ENCODE measurements around the gene GNAL. TPM values are rescaled to one million over a fixed set of nuclear protein-coding genes. Genes with fewer than 3 reads are reported as not detected.
A peak's percentile ranks its signal among the peaks of the same experiment; 100 is the strongest.

Gene GNAL
- total RNA-seq, 1 donor from 2014 or later, result 0.40 TPM

- Mint-ChIP-seq H3K27me3 (peaks cover 4% of the 10 kb centered on the region), H3K9me3 (no peaks in the 10 kb centered on the region), H3K4me3 (no peak overlapping the region), H3K4me1 (no peaks in the 10 kb centered on the region), H3K36me3 (ENCODE audit: low read depth) (no peaks in the 10 kb centered on the region), H3K27ac (no peak overlapping the region)
- intact Hi-C loops (cut with micrococcal nuclease), result no loop called here
- peak; percentile 23 for DNase-seq
These were observed 25.5 kb upstream of the GNAL start for GRCh38 chr18:11663439-11664029.

GRCh38 chr18:11664286-11664685 lies 24.8 kb upstream of the GNAL start:
- H3K9me3 Mint-ChIP-seq, result no peaks in the 10 kb centered on the region
- no peaks in the 10 kb centered on the region for H3K36me3 Mint-ChIP-seq (ENCODE audit: low read depth)
- H3K4me1 Mint-ChIP-seq, result no peaks in the 10 kb centered on the region
- H3K27ac Mint-ChIP-seq, result no peak overlapping the region
- peak; percentile 34 for DNase-seq
- intact Hi-C loops (cut with micrococcal nuclease), result no loop called here
- no peak overlapping the region for H3K4me3 Mint-ChIP-seq
- peaks cover 4% of the 10 kb centered on the region for H3K27me3 Mint-ChIP-seq

GRCh38 chr18:11665146-11665545 lies 23.9 kb upstream of the GNAL start:
- intact Hi-C loops (cut with micrococcal nuclease), result no loop called here
- DNase-seq, result peak; percentile 37
- Mint-ChIP-seq H3K4me3 (no peak overlapping the region), H3K27me3 (no peaks in the 10 kb centered on the region), H3K4me1 (no peaks in the 10 kb centered on the region), H3K36me3 (ENCODE audit: low read depth) (no peaks in the 10 kb centered on the region), H3K9me3 (no peaks in the 10 kb centered on the region), H3K27ac (no peak overlapping the region)

- H3K4me1 Mint-ChIP-seq, result no peaks in the 10 kb centered on the region
- H3K27me3 Mint-ChIP-seq, result no peaks in the 10 kb centered on the region
- H3K4me3 Mint-ChIP-seq, result no peak overlapping the region
- H3K36me3 Mint-ChIP-seq (ENCODE audit: low read depth), result no peaks in the 10 kb centered on the region
- no peaks in the 10 kb centered on the region for H3K9me3 Mint-ChIP-seq
- no peak overlapping the region for H3K27ac Mint-ChIP-seq
- intact Hi-C loops (cut with micrococcal nuclease), result no loop called here
- peak; percentile 29 for DNase-seq
These were observed 23.5 kb upstream of the GNAL start for GRCh38 chr18:11665587-11665986.

GRCh38 chr18:11666176-11666575 lies 22.9 kb upstream of the GNAL start:
- intact Hi-C loops (cut with micrococcal nuclease), result no loop called here
- Mint-ChIP-seq H3K4me1 (no peaks in the 10 kb centered on the region), H3K36me3 (ENCODE audit: low read depth) (no peaks in the 10 kb centered on the region)

GRCh38 chr18:11666831-11667230 lies 22.2 kb upstream of the GNAL start:
- no peak overlapping the region for H3K4me3 Mint-ChIP-seq
- no peaks in the 10 kb centered on the region for H3K36me3 Mint-ChIP-seq (ENCODE audit: low read depth)
- DNase-seq, result no peak
- no peaks in the 10 kb centered on the region for H3K4me1 Mint-ChIP-seq
- H3K27ac Mint-ChIP-seq, result no peak overlapping the region
- intact Hi-C loops (cut with micrococcal nuclease), result no loop called here
- no peaks in the 10 kb centered on the region for H3K27me3 Mint-ChIP-seq
- H3K9me3 Mint-ChIP-seq, result no peaks in the 10 kb centered on the region

More at GRCh38 chr18:11666176-11666575, 22.9 kb upstream of the GNAL start:
- H3K9me3 Mint-ChIP-seq, result no peaks in the 10 kb centered on the region
- no peak overlapping the region for H3K4me3 Mint-ChIP-seq
- H3K27ac Mint-ChIP-seq, result no peak overlapping the region
- no peaks in the 10 kb centered on the region for H3K27me3 Mint-ChIP-seq
- no peak for DNase-seq

GRCh38 chr18:11667578-11667977 lies 21.5 kb upstream of the GNAL start:
- no peaks in the 10 kb centered on the region for H3K4me1 Mint-ChIP-seq
- intact Hi-C loops (cut with micrococcal nuclease), result no loop called here
- no peak overlapping the region for H3K27ac Mint-ChIP-seq
- no peaks in the 10 kb centered on the region for H3K36me3 Mint-ChIP-seq (ENCODE audit: low read depth)
- no peaks in the 10 kb centered on the region for H3K9me3 Mint-ChIP-seq
- no peak for DNase-seq
- no peaks in the 10 kb centered on the region for H3K27me3 Mint-ChIP-seq
- no peak overlapping the region for H3K4me3 Mint-ChIP-seq

GRCh38 chr18:11668441-11669169 lies 20.5 kb upstream of the GNAL start:
- Mint-ChIP-seq H3K4me3 (no peak overlapping the region), H3K9me3 (no peaks in the 10 kb centered on the region), H3K27ac (no peak overlapping the region), H3K36me3 (ENCODE audit: low read depth) (no peaks in the 10 kb centered on the region), H3K4me1 (no peaks in the 10 kb centered on the region), H3K27me3 (no peaks in the 10 kb centered on the region)
- DNase-seq, result no peak
- intact Hi-C loops (cut with micrococcal nuclease), result no loop called here

- no peaks in the 10 kb centered on the region for H3K4me1 Mint-ChIP-seq
- intact Hi-C loops (cut with micrococcal nuclease), result no loop called here
- no peaks in the 10 kb centered on the region for H3K36me3 Mint-ChIP-seq (ENCODE audit: low read depth)
- no peaks in the 10 kb centered on the region for H3K27me3 Mint-ChIP-seq
- H3K4me3 Mint-ChIP-seq, result no peak overlapping the region
- DNase-seq, result no peak
- no peaks in the 10 kb centered on the region for H3K9me3 Mint-ChIP-seq
- H3K27ac Mint-ChIP-seq, result no peak overlapping the region
These were observed 19.7 kb upstream of the GNAL start for GRCh38 chr18:11669271-11669947.

- H3K36me3 Mint-ChIP-seq (ENCODE audit: low read depth), result no peaks in the 10 kb centered on the region
- no peaks in the 10 kb centered on the region for H3K27me3 Mint-ChIP-seq
- intact Hi-C loops (cut with micrococcal nuclease), result no loop called here
- DNase-seq, result no peak
- H3K4me3 Mint-ChIP-seq, result no peak overlapping the region
- no peak overlapping the region for H3K27ac Mint-ChIP-seq
- no peaks in the 10 kb centered on the region for H3K9me3 Mint-ChIP-seq
- no peaks in the 10 kb centered on the region for H3K4me1 Mint-ChIP-seq
These were observed 19.2 kb upstream of the GNAL start for GRCh38 chr18:11669948-11670275.

GRCh38 chr18:11671156-11671555 lies 17.9 kb upstream of the GNAL start:
- intact Hi-C loops (cut with micrococcal nuclease), result no loop called here
- Mint-ChIP-seq H3K4me3 (no peak overlapping the region), H3K4me1 (no peaks in the 10 kb centered on the region), H3K27me3 (no peaks in the 10 kb centered on the region), H3K36me3 (ENCODE audit: low read depth) (no peaks in the 10 kb centered on the region), H3K9me3 (no peaks in the 10 kb centered on the region), H3K27ac (no peak overlapping the region)
- DNase-seq, result no peak

GRCh38 chr18:11672198-11672597 lies 16.9 kb upstream of the GNAL start:
- no peak overlapping the region for H3K4me3 Mint-ChIP-seq
- H3K27me3 Mint-ChIP-seq, result peaks cover 3% of the 10 kb centered on the region
- intact Hi-C loops (cut with micrococcal nuclease), result no loop called here
- no peaks in the 10 kb centered on the region for H3K9me3 Mint-ChIP-seq
- no peak for DNase-seq
- H3K36me3 Mint-ChIP-seq (ENCODE audit: low read depth), result no peaks in the 10 kb centered on the region
- no peak overlapping the region for H3K27ac Mint-ChIP-seq
- no peaks in the 10 kb centered on the region for H3K4me1 Mint-ChIP-seq

GRCh38 chr18:11672846-11673454 lies 16.1 kb upstream of the GNAL start:
- intact Hi-C loops (cut with micrococcal nuclease), result no loop called here
- Mint-ChIP-seq H3K36me3 (ENCODE audit: low read depth) (no peaks in the 10 kb centered on the region), H3K27ac (no peak overlapping the region), H3K4me1 (no peaks in the 10 kb centered on the region), H3K4me3 (no peak overlapping the region), H3K9me3 (no peaks in the 10 kb centered on the region), H3K27me3 (peaks cover 3% of the 10 kb centered on the region)
- DNase-seq, result no peak

GRCh38 chr18:11673560-11673959 lies 15.5 kb upstream of the GNAL start:
- intact Hi-C loops (cut with micrococcal nuclease), result no loop called here
- Mint-ChIP-seq H3K9me3 (no peaks in the 10 kb centered on the region), H3K27ac (no peak overlapping the region), H3K27me3 (peaks cover 3% of the 10 kb centered on the region), H3K4me3 (no peak overlapping the region), H3K4me1 (no peaks in the 10 kb centered on the region), H3K36me3 (ENCODE audit: low read depth) (no peaks in the 10 kb centered on the region)
- no peak for DNase-seq
